Karpas-422 (cell line): ENCODE results near the gene APLP1. TPM values are rescaled to one million over a fixed set of nuclear protein-coding genes. Genes with fewer than 3 reads are reported as not detected.

Experiments
- DNase-seq: peaks from one replicate; pipeline ENCODE4 v3.0.0-alpha.2; 2015
- H2AFZ ChIP-seq: fragments of 200-600 bp; sonication (generic); 2 replicates; pipeline ENCODE4 v1.6.1; 2014; ENCODE audit warnings: antibody characterized with exemption, low read length, mixed read lengths
- H3K27ac ChIP-seq: fragments of 200-600 bp; sonication (generic); 2 replicates; pipeline ENCODE4 v1.5.1; 2014; ENCODE audit warnings: mild to moderate bottlenecking, low read length, moderate library complexity
- H3K27me3 ChIP-seq: fragments of 200-600 bp; sonication (generic); 2 replicates; pipeline ENCODE4 v1.6.1; 2014; ENCODE audit warnings: low read length, mixed read lengths
- H3K36me3 ChIP-seq: fragments of 200-600 bp; sonication (generic); 2 replicates; pipeline ENCODE4 v1.6.1; 2014; ENCODE audit warnings: low read length, mixed read lengths; ENCODE audit not compliant: insufficient read depth
- H3K4me1 ChIP-seq: fragments of 200-600 bp; sonication (generic); 2 replicates; pipeline ENCODE4 v1.6.1; 2014; ENCODE audit warnings: mild to moderate bottlenecking, low read length, mixed read lengths
- H3K4me2 ChIP-seq: fragments of 200-600 bp; sonication (generic); 2 replicates; pipeline ENCODE4 v1.6.1; 2014; ENCODE audit warnings: low read length, low read depth, mild to moderate bottlenecking; ENCODE audit not compliant: poor library complexity, severe bottlenecking
- H3K4me3 ChIP-seq: fragments of 200-600 bp; sonication (generic); 2 replicates; pipeline ENCODE4 v1.5.1; 2014; ENCODE audit warnings: mild to moderate bottlenecking, antibody characterized with exemption, low read length, mixed read lengths
- H3K79me2 ChIP-seq: fragments of 200-600 bp; sonication (generic); 2 replicates; pipeline ENCODE4 v1.6.1; 2014; ENCODE audit warnings: mild to moderate bottlenecking, low read length, mixed read lengths
- H3K9ac ChIP-seq: fragments of 200-600 bp; sonication (generic); 2 replicates; pipeline ENCODE4 v1.6.0; 2014; ENCODE audit warnings: low read length
- H3K9me2 ChIP-seq: fragments of 200-600 bp; sonication (generic), shearing (Covaris generic); replicated peaks from 2 replicates; pipeline ENCODE4 v1.6.0; 2014; ENCODE audit warnings: mild to moderate bottlenecking, low read length, moderate library complexity; ENCODE audit not compliant: insufficient read depth
- H3K9me3 ChIP-seq: fragments of 300-700, 200-600 bp; sonication (generic); 2 replicates; pipeline ENCODE4 v1.6.1; 2014; ENCODE audit warnings: low read length, mixed read lengths
- H4K20me1 ChIP-seq: fragments of 200-600 bp; sonication (generic); 2 replicates; pipeline ENCODE4 v1.6.1; 2014; ENCODE audit warnings: mild to moderate bottlenecking, antibody characterized with exemption, low read length, low read depth; ENCODE audit not compliant: insufficient read depth
- total RNA-seq: library from RNA; depleted of rRNA; stranded (reverse); fragments of >200 nt; shearing (Covaris generic); gene quantifications from 2 replicates; pipeline ENCODE4 v1.2.3, GENCODE V29; 2014; ENCODE audit warnings: low replicate concordance

APLP1 gene
- total RNA-seq, 1 experiment from 2014 or later, result 9.9 TPM

DNA sequence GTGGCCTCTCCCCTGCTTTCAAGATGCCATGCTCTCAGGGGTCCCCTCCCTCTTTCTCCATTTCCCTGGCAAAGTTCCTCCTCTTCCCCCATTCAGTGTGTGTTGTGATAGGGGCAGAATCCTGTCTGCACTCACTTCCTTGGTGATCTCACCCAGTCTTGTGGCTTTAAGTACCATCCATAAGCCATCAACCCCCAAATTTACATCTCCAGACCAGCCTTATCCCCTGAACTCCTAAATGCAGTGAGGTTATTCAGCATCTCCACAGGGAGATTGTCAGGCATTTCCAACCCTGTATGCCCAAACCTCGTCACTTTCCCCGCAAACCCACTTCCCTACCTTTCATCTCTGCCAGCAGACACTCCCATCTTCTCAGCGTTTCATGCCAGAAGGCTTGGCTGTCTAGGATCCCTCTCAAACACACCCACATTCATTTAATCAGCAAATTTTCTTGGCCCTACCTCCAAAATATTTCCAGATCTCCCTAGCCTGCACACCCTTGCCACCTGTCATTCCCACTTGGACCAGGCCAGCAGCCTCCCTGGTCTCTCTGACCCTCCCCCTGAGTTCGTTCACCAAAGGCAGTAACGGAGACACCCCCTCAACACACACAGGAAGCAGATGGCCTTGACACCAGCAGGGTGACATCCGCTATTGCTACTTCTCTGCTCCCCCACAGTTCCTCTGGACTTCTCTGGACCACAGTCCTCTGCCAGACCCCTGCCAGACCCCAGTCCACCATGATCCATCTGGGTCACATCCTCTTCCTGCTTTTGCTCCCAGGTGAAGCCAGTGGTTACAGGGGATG lies 33.7 kb downstream of the APLP1 start, which contains the start of gene HCST:
Gene HCST (plus strand): TSS at position 676 of the 808 bp plus-strand sequence. CDS start 65 bp downstream, at position 741.
- H3K4me3 ChIP-seq, result peak within 1 kb of the TSS; percentile 76
- DNase-seq, result peak; percentile 64

DNA sequence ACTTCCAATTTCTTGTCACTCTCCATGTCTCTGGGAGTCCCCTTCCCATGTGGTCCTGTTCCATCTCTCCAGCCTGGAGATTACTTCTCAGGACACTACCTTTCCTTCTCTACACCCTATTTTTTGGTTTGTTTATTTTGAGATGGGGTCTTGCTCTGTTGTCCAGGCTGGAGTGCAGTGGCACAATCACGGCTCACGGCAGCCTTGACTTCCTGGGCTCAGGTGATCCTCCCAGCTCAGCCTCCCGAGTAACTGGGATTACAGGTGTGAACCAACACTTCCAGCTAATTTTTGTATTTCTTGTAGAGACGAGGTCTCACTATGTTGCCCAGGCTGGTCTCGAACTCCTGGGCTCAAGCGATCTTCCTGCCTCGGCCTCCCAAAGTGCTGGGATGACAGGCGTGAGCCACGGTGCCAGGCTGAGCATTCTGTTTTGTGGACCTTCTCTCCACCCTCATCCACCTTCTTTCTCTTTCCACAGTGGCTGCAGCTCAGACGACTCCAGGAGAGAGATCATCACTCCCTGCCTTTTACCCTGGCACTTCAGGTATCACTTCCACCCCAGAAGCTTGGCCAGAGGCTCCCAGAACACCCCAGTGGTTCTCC lies 34.6 kb downstream of the APLP1 start:
- peak overlapping the region; percentile 77 for H3K9ac ChIP-seq
- H3K9me3 ChIP-seq, result no peaks in the 10 kb centered on the region
- no peaks in the 10 kb centered on the region for H3K27me3 ChIP-seq
- H2AFZ ChIP-seq, result peak overlapping the region; percentile 55; the same call in 1 of the 2 replicates
- peaks cover 48% of the 10 kb centered on the region for H3K4me1 ChIP-seq
- peak; percentile 36 for DNase-seq
- H3K27ac ChIP-seq, result no peak overlapping the region
- H3K79me2 ChIP-seq, result peaks cover 16% of the 10 kb centered on the region
- peak overlapping the region; percentile 76 for H3K4me3 ChIP-seq
- no peaks in the 10 kb centered on the region for H4K20me1 ChIP-seq
- H3K36me3 ChIP-seq, result no peaks in the 10 kb centered on the region
- peak overlapping the region; percentile 69 for H3K4me2 ChIP-seq
- H3K9me2 ChIP-seq, result no peaks in the 10 kb centered on the region

More for the DNA sequence above, 33.7 kb downstream of the APLP1 start, which contains the start of gene HCST:
- Histone ChIP-seq H3K9me2 (no peaks in the 10 kb centered on the region), H2AFZ (peak within 1 kb of the TSS; percentile 55; the same call in 1 of the 2 replicates), H3K9me3 (no peaks in the 10 kb centered on the region), H3K79me2 (peaks cover 21% of the 10 kb centered on the region), H3K9ac (peak within 1 kb of the TSS; percentile 77), H3K27ac (no peak within 1 kb of the TSS), H3K36me3 (0 out of 2 replicates have a peak, but pooled peaks cover under 1% of the 10 kb centered on the region), H3K27me3 (no peaks in the 10 kb centered on the region), H4K20me1 (no peaks in the 10 kb centered on the region), H3K4me2 (peak within 1 kb of the TSS; percentile 69), H3K4me1 (peaks cover 48% of the 10 kb centered on the region)

DNA sequence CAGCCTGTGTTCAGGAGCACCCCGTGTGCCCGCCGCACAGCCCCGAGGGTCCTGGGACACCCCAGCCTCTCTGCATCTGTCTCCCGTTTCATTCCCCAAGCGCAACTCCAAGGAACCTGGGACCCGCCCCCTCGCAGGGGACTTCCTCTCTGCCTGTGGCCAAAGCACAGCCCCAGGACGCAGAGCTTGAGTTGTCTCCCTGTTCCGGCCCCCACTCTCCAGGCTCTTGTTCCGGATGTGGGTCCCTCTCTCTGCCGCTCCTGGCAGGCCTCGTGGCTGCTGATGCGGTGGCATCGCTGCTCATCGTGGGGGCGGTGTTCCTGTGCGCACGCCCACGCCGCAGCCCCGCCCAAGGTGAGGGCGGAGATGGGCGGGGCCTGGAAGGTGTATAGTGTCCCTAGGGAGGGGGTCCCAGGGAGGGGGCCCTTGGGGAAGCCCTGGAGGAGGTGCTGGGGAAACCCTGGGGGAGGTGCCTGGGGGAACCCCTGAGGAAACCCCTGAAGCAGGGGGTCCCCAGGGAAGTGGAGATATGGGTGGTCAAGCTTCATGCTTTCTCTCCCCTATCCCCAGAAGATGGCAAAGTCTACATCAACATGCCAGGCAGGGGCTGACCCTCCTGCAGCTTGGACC lies 35.3 kb downstream of the APLP1 start:
- H3K27me3 ChIP-seq, result no peaks in the 10 kb centered on the region
- H2AFZ ChIP-seq, result peak overlapping the region; percentile 55; the same call in 1 of the 2 replicates
- no peaks in the 10 kb centered on the region for H3K9me2 ChIP-seq
- peaks cover 41% of the 10 kb centered on the region for H3K4me1 ChIP-seq
- no peaks in the 10 kb centered on the region for H3K36me3 ChIP-seq
- peak overlapping the region; percentile 76 for H3K4me3 ChIP-seq
- H3K79me2 ChIP-seq, result peaks cover 9% of the 10 kb centered on the region
- H3K9me3 ChIP-seq, result no peaks in the 10 kb centered on the region
- no peak overlapping the region for H3K27ac ChIP-seq
- peak overlapping the region; percentile 77 for H3K9ac ChIP-seq
- DNase-seq, result peak; percentile 95
- no peaks in the 10 kb centered on the region for H4K20me1 ChIP-seq
- H3K4me2 ChIP-seq, result peak overlapping the region; percentile 69

DNA sequence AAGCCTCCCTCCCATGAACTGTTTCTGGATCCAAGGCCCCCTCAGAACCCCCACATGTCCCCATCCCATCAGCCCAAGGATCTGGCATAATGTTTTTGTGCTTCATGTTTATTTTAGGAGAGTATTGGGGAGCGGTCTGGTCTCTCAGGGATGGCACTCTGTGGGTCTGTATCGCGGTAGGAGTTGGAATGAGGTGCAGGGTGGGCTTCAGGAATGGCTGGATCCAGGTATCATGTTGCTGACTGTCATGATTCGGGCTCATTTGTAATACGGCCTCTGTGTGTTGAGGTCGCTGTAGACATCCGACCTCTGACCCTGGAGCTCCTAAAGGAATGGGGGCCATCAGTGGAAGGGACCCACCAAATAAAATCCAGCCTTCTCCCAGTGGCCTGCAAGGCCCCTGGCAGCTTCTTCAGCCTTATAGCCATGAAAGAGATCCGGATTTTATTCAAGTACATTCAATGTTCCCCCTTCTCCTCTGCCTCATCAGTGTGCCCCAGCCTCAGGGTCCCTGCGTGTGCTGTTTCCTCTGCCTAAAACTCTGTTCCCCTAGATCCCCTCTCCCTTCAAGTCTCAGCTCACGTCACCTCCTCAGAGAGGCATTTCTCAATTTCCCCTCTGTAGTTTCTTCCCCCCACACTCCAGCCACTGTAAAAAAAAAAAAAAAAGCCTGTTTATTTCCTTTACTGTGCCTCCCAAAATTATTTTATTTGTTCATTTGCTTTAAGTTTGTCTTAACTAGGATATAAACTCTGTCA lies 36.1 kb downstream of the APLP1 start:
- Histone ChIP-seq H3K4me2 (no peak overlapping the region), H3K27ac (no peak overlapping the region), H3K9ac (no peak overlapping the region), H2AFZ (no peak overlapping the region), H3K36me3 (no peaks in the 10 kb centered on the region), H3K27me3 (no peaks in the 10 kb centered on the region), H4K20me1 (no peaks in the 10 kb centered on the region), H3K9me2 (no peaks in the 10 kb centered on the region), H3K4me3 (no peak overlapping the region), H3K9me3 (no peaks in the 10 kb centered on the region), H3K79me2 (peaks cover under 1% of the 10 kb centered on the region), H3K4me1 (peaks cover 47% of the 10 kb centered on the region)
- DNase-seq, result peak; percentile 29

DNA sequence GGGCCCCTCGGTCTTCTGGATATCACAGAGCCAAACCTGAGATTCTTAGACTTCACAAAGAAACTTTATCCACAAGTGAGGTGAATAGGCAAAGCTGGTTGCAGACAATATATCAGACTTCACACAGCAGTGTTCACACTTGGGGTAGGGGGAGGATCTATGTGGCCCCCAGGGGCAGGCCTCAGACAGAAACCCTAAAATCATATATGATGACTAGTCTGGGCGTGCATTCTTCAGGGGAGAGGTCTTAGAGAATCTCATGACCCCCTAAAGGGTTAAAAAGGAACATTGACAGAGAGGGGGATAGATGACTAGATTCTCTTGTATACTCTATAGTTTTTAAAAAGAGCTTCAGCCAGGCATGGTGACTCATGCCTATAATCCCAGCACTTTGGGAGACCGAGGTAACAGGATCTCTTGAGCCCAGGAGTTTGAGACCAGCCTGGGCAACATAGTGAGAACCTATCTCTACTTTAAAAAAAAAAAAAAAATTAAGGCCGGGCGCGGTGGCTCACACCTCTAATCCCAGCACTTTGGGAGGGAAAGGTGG lies 36.9 kb downstream of the APLP1 start:
- H3K4me1 ChIP-seq, result peaks cover 48% of the 10 kb centered on the region
- H3K4me2 ChIP-seq, result no peak overlapping the region
- DNase-seq, result peak; percentile 40
- H3K27ac ChIP-seq, result no peak overlapping the region
- no peaks in the 10 kb centered on the region for H3K27me3 ChIP-seq
- no peaks in the 10 kb centered on the region for H3K9me3 ChIP-seq
- H3K4me3 ChIP-seq, result no peak overlapping the region
- no peaks in the 10 kb centered on the region for H3K36me3 ChIP-seq
- H2AFZ ChIP-seq, result no peak overlapping the region
- no peaks in the 10 kb centered on the region for H4K20me1 ChIP-seq
- no peak overlapping the region for H3K9ac ChIP-seq
- no peaks in the 10 kb centered on the region for H3K79me2 ChIP-seq
- no peaks in the 10 kb centered on the region for H3K9me2 ChIP-seq

DNA sequence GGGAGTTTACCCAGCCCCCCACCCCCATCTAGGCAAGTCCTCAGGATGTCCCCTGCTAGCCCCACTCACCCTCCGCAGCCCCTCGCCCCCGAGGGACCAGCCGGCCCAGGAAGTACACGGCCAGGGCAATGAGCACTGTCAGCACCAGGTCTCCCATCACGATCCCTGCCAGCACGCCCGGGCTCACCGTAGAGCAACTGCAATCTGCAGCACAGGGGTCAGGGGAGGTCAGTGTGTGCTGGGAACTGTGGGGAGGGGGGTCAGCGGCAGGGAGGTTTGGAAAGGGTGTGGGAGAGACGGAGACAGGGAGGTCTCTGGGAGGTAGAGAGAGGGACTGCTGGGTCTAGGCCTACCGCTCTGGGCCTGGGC lies 39.0 kb downstream of the APLP1 start:
- no peaks in the 10 kb centered on the region for H3K36me3 ChIP-seq
- no peaks in the 10 kb centered on the region for H3K9me3 ChIP-seq
- H3K4me1 ChIP-seq, result peaks cover 28% of the 10 kb centered on the region
- H3K79me2 ChIP-seq, result no peaks in the 10 kb centered on the region
- H3K4me3 ChIP-seq, result no peak overlapping the region
- DNase-seq, result no peak
- no peak overlapping the region for H2AFZ ChIP-seq
- H3K27me3 ChIP-seq, result no peaks in the 10 kb centered on the region
- H4K20me1 ChIP-seq, result no peaks in the 10 kb centered on the region
- no peak overlapping the region for H3K27ac ChIP-seq
- H3K9ac ChIP-seq, result no peak overlapping the region
- no peaks in the 10 kb centered on the region for H3K9me2 ChIP-seq
- no peak overlapping the region for H3K4me2 ChIP-seq

DNA sequence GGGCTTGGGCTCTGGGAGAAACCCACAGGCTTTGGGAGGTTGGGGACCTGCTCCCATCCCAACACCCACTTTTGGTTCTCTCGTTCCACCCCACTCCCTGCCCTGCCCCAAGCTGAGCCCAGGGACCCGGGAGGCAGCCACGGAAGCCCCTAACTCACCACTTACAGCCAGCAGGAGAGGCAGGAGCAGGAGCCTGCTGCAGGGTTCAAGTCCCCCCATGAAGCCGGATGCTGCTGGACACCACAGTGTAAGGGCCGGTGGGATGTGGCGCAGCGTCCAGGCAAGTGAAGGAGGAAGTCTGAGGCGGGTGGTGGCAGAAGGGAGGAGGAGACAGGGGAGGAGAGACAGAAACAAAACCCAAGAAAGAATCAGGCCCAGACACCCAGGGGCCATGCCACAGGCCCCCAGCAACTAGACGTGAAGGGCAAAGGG lies 39.7 kb downstream of the APLP1 start, which contains the start of gene TYROBP:
Gene TYROBP (minus strand): TSS at position 286 of the 432 bp plus-strand sequence. CDS start 67 bp downstream, at position 219.
- DNase-seq, result peak; percentile 5
- no peak within 1 kb of the TSS for H3K4me2 ChIP-seq
- H3K79me2 ChIP-seq, result no peaks in the 10 kb centered on the region
- H3K36me3 ChIP-seq, result no peaks in the 10 kb centered on the region
- no peak within 1 kb of the TSS for H2AFZ ChIP-seq
- H3K9me3 ChIP-seq, result no peaks in the 10 kb centered on the region
- H3K9me2 ChIP-seq, result no peaks in the 10 kb centered on the region
- H3K27me3 ChIP-seq, result no peaks in the 10 kb centered on the region
- H4K20me1 ChIP-seq, result no peaks in the 10 kb centered on the region
- H3K4me1 ChIP-seq, result peaks cover 21% of the 10 kb centered on the region
- H3K9ac ChIP-seq, result no peak within 1 kb of the TSS
- H3K27ac ChIP-seq, result no peak within 1 kb of the TSS
- no peak within 1 kb of the TSS for H3K4me3 ChIP-seq
